Mesendoderm (in vitro differentiated cells): ENCODE data around the gene ITGB2.

ENCODE experiments used
- DNase-seq: peaks from one replicate; pipeline ENCODE4 v3.0.0; 2013
- H2AK5ac ChIP-seq: 2 replicates; pipeline ENCODE4 v1.6.1; 2013; ENCODE audit warnings: low read length, inconsistent platforms
- H2BK120ac ChIP-seq: 2 replicates; pipeline ENCODE4 v1.6.1; 2013; ENCODE audit warnings: low read depth, mild to moderate bottlenecking, low read length, moderate library complexity, mixed read lengths
- H2BK15ac ChIP-seq: replicated peaks from 2 replicates; pipeline ENCODE4 v1.6.1; 2013; ENCODE audit warnings: low read depth, mild to moderate bottlenecking, moderate library complexity
- H2BK5ac ChIP-seq: 2 replicates; pipeline ENCODE4 v1.6.1; 2013; ENCODE audit warnings: low read length, inconsistent platforms
- H3K18ac ChIP-seq: 2 replicates; pipeline ENCODE4 v1.6.1; 2013; ENCODE audit warnings: mild to moderate bottlenecking, low read length, mixed read lengths
- H3K23ac ChIP-seq: one replicate; pipeline ENCODE4 v1.6.1; 2013; ENCODE audit warnings: low read length
- H3K27ac ChIP-seq: 2 replicates; pipeline ENCODE4 v1.5.1; 2013; ENCODE audit warnings: low read depth, mild to moderate bottlenecking, inconsistent platforms, low read length, moderate library complexity
- H3K27me3 ChIP-seq: 2 replicates; pipeline ENCODE4 v1.6.1; 2013; ENCODE audit warnings: low read length, control low read depth, mild to moderate bottlenecking, inconsistent platforms; ENCODE audit not compliant: insufficient read depth, poor library complexity
- H3K36me3 ChIP-seq: 2 replicates; pipeline ENCODE4 v1.6.1; 2013; ENCODE audit warnings: low read length, inconsistent platforms; ENCODE audit not compliant: control insufficient read depth, insufficient read depth
- H3K4ac ChIP-seq: one replicate; pipeline ENCODE4 v1.6.1; 2013; ENCODE audit warnings: low read depth, mild to moderate bottlenecking, low read length, moderate library complexity
- H3K4me1 ChIP-seq: 2 replicates; pipeline ENCODE4 v1.6.1; 2013; ENCODE audit warnings: low read depth, low read length, inconsistent platforms; ENCODE audit not compliant: control insufficient read depth
- H3K4me2 ChIP-seq: 2 replicates; pipeline ENCODE4 v1.6.1; 2013; ENCODE audit warnings: low read length
- H3K4me3 ChIP-seq: 2 replicates; pipeline ENCODE4 v1.5.1; 2013; ENCODE audit warnings: mild to moderate bottlenecking, low read length
- H3K56ac ChIP-seq: one replicate; pipeline ENCODE4 v1.6.1; 2013; ENCODE audit warnings: low read length
- H3K79me1 ChIP-seq: 2 replicates; pipeline ENCODE4 v1.6.1; 2013; ENCODE audit warnings: low read length, inconsistent platforms
- H3K79me2 ChIP-seq: 2 replicates; pipeline ENCODE4 v1.6.1; 2013; ENCODE audit warnings: mild to moderate bottlenecking, low read length; ENCODE audit not compliant: control insufficient read depth, insufficient read depth
- H3K9ac ChIP-seq: 2 replicates; pipeline ENCODE4 v1.6.1; 2013; ENCODE audit warnings: low read length, inconsistent platforms
- H4K5ac ChIP-seq: one replicate; pipeline ENCODE4 v1.6.1; 2013; ENCODE audit warnings: low read length
- H4K8ac ChIP-seq: one replicate; pipeline ENCODE4 v1.6.1; 2013; ENCODE audit warnings: low read depth, mild to moderate bottlenecking, control low read depth, low read length, moderate library complexity
- WGBS: extraction: QIAGEN DNeasy Blood & Tissue Kit; methylation state at CpG from one replicate; pipeline ENCODE4 v1.1.7; 2013; ENCODE audit warnings: low lambda C conversion rate, missing lambda C conversion rate; ENCODE audit not compliant: insufficient coverage; ENCODE audit errors: extremely low coverage; 5-methylcytosine and 5-hydroxymethylcytosine counted together

The ITGB2 gene

DNA sequence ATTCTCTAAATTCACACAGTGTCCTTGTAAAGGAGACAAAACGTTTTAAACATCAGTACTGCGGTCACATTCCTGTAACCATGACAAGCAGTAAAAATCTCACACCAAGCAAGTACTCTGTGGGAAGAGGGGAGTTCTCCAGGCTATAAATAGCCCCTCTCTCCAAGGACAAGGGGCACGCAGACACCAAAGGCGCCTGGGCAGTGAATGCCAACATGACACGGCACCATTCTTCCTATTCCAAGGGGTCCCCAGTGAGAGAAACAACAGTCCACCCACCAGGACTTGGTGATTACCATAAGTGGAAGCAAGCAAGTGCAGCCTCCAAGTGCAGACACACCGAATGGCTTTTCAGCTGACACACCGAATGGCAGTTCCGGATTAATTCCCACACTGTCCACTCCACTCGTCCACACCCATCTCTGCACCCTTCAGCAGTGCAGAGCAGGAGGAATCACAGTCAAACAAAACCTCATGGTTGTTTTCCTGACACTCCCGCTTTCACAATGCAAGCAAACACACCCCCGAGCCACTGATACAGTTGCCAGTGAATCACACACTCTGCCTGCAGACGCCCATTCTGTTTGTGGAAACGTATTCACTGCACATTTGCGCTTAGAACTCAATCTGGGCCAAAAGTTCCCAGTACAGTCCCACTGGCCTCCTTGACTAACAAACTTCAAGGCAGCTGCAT, 49.0 kb downstream of the ITGB2 start:
- WGBS, result no CpG with 5 or more reads among the region's 14 CpGs
- no peak overlapping the region for H3K23ac ChIP-seq
- no peak overlapping the region for H3K4ac ChIP-seq
- H3K27me3 ChIP-seq, result no peaks in the 10 kb centered on the region
- H3K36me3 ChIP-seq, result no peaks in the 10 kb centered on the region
- no peak overlapping the region for H2BK15ac ChIP-seq
- H3K4me2 ChIP-seq, result peak overlapping the region; percentile 39
- H2BK120ac ChIP-seq, result no peak overlapping the region
- H3K56ac ChIP-seq, result peak overlapping the region; percentile 51
- H4K8ac ChIP-seq, result no peak overlapping the region
- H3K9ac ChIP-seq, result peak overlapping the region; percentile 93
- H2BK5ac ChIP-seq, result no peak overlapping the region
- no peak for DNase-seq
- no peak overlapping the region for H3K18ac ChIP-seq
- no peak overlapping the region for H3K4me3 ChIP-seq
- H2AK5ac ChIP-seq, result no peak overlapping the region
- H3K79me1 ChIP-seq, result peaks cover 19% of the 10 kb centered on the region
- H3K27ac ChIP-seq, result no peak overlapping the region
- peaks cover 62% of the 10 kb centered on the region for H3K79me2 ChIP-seq
- peaks cover 24% of the 10 kb centered on the region for H3K4me1 ChIP-seq
- no peak overlapping the region for H4K5ac ChIP-seq

DNA sequence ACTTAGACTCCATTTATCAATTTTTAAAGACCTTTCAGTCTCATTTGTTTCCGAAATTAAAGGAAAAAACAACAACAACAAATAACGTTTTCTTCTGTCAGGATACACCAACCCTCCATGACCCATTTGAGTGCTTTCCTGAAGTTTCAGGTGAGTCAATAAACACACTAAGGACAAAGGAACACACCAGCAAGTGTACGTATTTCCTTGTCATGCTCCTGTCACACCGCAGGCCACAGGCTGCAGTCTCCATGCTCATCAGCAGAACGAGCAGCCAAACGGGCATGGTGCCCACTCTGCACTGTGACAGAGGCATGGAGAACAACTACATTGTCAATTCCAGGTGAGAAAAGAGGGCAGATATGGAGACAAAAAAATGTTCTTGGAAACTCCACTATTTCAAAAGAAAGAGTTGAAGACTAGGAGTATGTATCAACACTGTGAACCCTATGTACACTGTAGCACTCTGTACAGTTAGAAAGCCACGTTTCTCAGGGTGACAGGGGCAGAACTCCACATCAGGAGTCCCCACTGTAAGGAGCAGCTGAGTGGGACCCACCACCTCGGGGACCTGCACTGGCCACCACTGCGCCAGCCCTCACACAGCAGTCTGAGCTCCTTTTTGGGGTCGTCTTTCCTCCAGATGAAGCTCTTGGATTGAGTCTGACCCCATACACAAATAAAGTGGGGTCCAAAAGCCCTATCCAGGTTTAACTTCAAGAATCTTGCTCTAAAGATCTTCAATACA, 49.8 kb downstream of the ITGB2 start:
- Histone ChIP-seq H3K56ac (peak overlapping the region; percentile 76), H3K9ac (peak overlapping the region; percentile 15), H2BK120ac (no peak overlapping the region), H3K4me3 (no peak overlapping the region), H3K79me2 (peaks cover 69% of the 10 kb centered on the region), H3K27ac (no peak overlapping the region), H4K5ac (no peak overlapping the region), H3K23ac (no peak overlapping the region), H2BK15ac (no peak overlapping the region), H2AK5ac (peak overlapping the region; percentile 66), H3K36me3 (no peaks in the 10 kb centered on the region), H3K4me1 (peaks cover 25% of the 10 kb centered on the region), H3K4me2 (no peak overlapping the region), H2BK5ac (no peak overlapping the region), H3K79me1 (peaks cover 24% of the 10 kb centered on the region), H3K27me3 (no peaks in the 10 kb centered on the region), H4K8ac (no peak overlapping the region), H3K4ac (no peak overlapping the region), H3K18ac (no peak overlapping the region)
- WGBS, result no CpG with 5 or more reads among the region's 10 CpGs
- no peak for DNase-seq

DNA sequence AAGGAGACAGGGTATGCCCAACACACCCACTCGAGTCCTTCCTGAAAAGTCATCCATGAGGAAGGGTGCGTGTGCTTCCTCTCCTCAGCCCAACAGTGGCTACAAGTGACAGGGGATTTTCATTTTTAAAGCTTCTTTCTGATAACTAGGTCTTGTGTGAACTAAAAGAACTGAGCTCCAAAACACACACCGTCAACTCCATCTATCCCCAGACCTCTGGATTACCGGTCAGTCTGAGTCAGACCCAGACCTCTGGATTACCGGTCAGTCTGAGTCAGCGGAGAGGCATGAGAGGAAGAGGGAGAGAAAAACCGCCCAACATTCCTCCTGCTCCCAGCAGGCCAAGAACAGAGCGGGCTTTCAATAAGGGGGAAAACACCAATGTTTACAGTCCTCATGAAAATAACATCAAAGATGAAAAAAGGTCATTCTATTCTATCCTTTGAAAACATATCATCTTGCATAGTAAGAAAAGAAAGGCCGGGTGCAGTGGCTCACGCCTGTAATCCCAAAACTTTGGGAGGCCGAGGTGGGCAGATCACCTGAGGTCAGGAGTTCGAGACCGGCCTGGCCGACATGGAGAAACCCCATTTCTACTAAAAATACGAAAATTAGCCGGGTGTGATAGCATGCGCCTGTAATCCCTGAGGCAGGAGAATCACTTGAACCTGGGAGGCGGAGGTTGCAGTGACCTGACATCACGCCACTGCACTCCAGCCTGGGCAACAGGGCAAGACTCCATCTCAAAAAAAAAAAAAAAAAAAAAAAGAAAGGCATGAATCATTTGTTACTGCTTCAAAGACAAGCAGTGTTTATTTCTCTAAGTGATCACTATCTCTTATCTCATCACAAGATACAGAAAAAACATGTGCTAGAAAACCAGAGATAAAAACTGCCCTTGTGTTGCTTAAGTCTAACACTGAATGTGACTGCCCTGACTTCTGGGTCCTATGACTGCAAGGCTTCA, 50.6 kb downstream of the ITGB2 start:
- Histone ChIP-seq H3K23ac (no peak overlapping the region), H2BK5ac (no peak overlapping the region), H3K27ac (peak overlapping the region; percentile 54), H3K4ac (no peak overlapping the region), H3K18ac (peak overlapping the region; percentile 66), H3K4me3 (no peak overlapping the region), H3K36me3 (no peaks in the 10 kb centered on the region), H3K79me1 (peaks cover 28% of the 10 kb centered on the region), H3K9ac (peak overlapping the region; percentile 3), H2BK15ac (no peak overlapping the region), H2AK5ac (no peak overlapping the region), H3K4me2 (no peak overlapping the region), H3K4me1 (peaks cover 25% of the 10 kb centered on the region), H4K8ac (no peak overlapping the region), H4K5ac (no peak overlapping the region), H3K56ac (peak overlapping the region; percentile 3), H3K79me2 (peaks cover 77% of the 10 kb centered on the region), H2BK120ac (no peak overlapping the region), H3K27me3 (no peaks in the 10 kb centered on the region)
- WGBS, result no CpG with 5 or more reads among the region's 19 CpGs
- DNase-seq, result peak; percentile 94

DNA sequence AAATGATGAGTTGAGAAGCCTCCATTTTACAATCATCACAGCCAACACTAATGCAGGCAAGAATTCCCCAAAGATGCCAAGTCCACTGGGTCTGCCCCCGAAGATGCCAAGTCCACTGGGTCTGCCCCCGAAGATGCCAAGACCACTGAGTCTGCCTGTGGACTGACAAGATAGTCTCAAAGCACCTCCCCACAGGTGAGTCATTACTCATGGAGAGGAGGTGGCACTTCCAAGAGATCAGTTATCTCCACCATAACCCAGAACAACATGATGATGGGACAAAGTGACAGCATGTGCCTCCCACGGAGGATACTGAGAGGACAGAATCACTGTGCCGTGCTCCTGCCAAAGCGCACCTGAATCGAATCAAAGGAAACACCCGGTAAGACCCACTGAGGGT, 52.0 kb downstream of the ITGB2 start:
- H3K27me3 ChIP-seq, result no peaks in the 10 kb centered on the region
- no peak overlapping the region for H3K56ac ChIP-seq
- H2BK120ac ChIP-seq, result no peak overlapping the region
- DNase-seq, result no peak
- WGBS, result no CpG with 5 or more reads among the region's 7 CpGs
- no peak overlapping the region for H4K8ac ChIP-seq
- H3K79me2 ChIP-seq, result peaks cover 87% of the 10 kb centered on the region
- H2BK5ac ChIP-seq, result no peak overlapping the region
- no peak overlapping the region for H3K4me3 ChIP-seq
- H3K36me3 ChIP-seq, result peaks cover 2% of the 10 kb centered on the region
- no peak overlapping the region for H4K5ac ChIP-seq
- H3K27ac ChIP-seq, result no peak overlapping the region
- H3K18ac ChIP-seq, result no peak overlapping the region
- H3K9ac ChIP-seq, result no peak overlapping the region
- H3K4ac ChIP-seq, result no peak overlapping the region
- H3K79me1 ChIP-seq, result peaks cover 34% of the 10 kb centered on the region
- H3K4me1 ChIP-seq, result peaks cover 25% of the 10 kb centered on the region
- no peak overlapping the region for H3K23ac ChIP-seq
- no peak overlapping the region for H2BK15ac ChIP-seq
- H3K4me2 ChIP-seq, result no peak overlapping the region
- no peak overlapping the region for H2AK5ac ChIP-seq

DNA sequence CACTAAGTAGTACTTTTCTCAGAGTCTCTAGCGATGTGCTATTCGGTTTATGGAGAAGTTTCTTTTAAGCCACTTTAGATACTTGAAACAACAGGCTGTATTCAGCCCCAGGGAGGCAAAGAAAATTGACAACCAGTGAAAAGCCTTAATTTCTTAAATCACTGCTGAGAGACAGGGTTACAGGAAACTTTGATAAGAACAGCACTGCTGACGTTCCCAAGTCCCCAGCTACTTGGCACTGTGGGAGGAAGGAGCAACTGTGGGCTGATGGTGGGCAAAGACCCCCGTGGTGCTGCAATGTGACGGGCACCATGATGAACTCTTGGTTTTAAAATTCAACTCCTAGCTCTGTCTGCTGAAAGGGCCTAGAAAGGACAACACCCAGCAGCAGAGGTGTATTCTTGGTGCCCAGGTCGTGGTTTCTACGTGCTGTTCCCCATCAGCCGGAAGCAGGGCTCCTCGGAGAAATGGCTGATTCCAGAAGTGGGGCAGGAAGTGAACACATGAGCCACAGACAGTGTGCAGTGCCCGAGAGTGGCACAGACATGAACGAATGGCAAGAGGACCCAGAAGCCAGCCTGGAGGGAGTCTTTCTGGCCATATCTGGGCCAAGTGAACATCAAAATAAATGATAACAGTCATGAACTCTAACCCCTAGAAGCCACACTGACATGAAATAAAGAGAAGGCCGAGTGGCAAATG, 52.5 kb downstream of the ITGB2 start:
- H3K23ac ChIP-seq, result no peak overlapping the region
- H3K4me3 ChIP-seq, result no peak overlapping the region
- WGBS, result no CpG with 5 or more reads among the region's 12 CpGs
- no peak overlapping the region for H2BK120ac ChIP-seq
- no peak overlapping the region for H4K8ac ChIP-seq
- peaks cover 36% of the 10 kb centered on the region for H3K79me1 ChIP-seq
- no peak overlapping the region for H3K18ac ChIP-seq
- H3K56ac ChIP-seq, result peak overlapping the region; percentile 15
- H3K4ac ChIP-seq, result no peak overlapping the region
- H3K36me3 ChIP-seq, result peaks cover 2% of the 10 kb centered on the region
- no peak overlapping the region for H4K5ac ChIP-seq
- H2AK5ac ChIP-seq, result no peak overlapping the region
- no peaks in the 10 kb centered on the region for H3K27me3 ChIP-seq
- H3K79me2 ChIP-seq, result peaks cover 92% of the 10 kb centered on the region
- DNase-seq, result no peak
- H2BK15ac ChIP-seq, result no peak overlapping the region
- H2BK5ac ChIP-seq, result no peak overlapping the region
- H3K27ac ChIP-seq, result no peak overlapping the region
- H3K4me2 ChIP-seq, result no peak overlapping the region
- no peak overlapping the region for H3K9ac ChIP-seq
- H3K4me1 ChIP-seq, result peaks cover 25% of the 10 kb centered on the region
